Duodenal mucosa (tissue), 2 donors: ENCODE measurements around the gene C1orf53.
"Not testable (repeated sequence)": the region's sequence is repeated elsewhere in the genome, so short reads cannot be mapped to it uniquely, and the experiment has no call there.

Experiments
- H3K27ac ChIP-seq: one replicate; pipeline ENCODE4 v1.7.0; 2013; ENCODE audit warnings: low read depth, low read length
- H3K27me3 ChIP-seq, 2 donors: one replicate each; pipeline ENCODE4 v1.7.0; 2013; ENCODE audit warnings: low read length in 2 of 2, control low read depth in 1 of 2; ENCODE audit not compliant: insufficient read depth in 2 of 2, control insufficient read depth in 1 of 2
- H3K36me3 ChIP-seq, 2 donors: one replicate each; pipeline ENCODE4 v1.7.0; 2013; ENCODE audit warnings: low read length in 2 of 2, control low read depth in 1 of 2; ENCODE audit not compliant: insufficient read depth in 2 of 2, control insufficient read depth in 1 of 2
- H3K4me1 ChIP-seq, 2 donors: one replicate each; pipeline ENCODE4 v1.7.0; 2013; ENCODE audit warnings: low read length in 2 of 2, control low read depth in 1 of 2; ENCODE audit not compliant: insufficient read depth in 2 of 2, control insufficient read depth in 1 of 2
- H3K4me3 ChIP-seq, 2 donors: one replicate each; pipeline ENCODE4 v1.7.0; 2013; ENCODE audit warnings: low read length in 2 of 2, low read depth in 1 of 2
- H3K9ac ChIP-seq, 2 donors: one replicate each; pipeline ENCODE4 v1.7.0; 2013; ENCODE audit warnings: low read length in 2 of 2, low read depth in 1 of 2
- H3K9me3 ChIP-seq, 2 donors: one replicate each; pipeline ENCODE4 v1.7.0; 2013; ENCODE audit warnings: low read length in 2 of 2, control low read depth in 1 of 2; ENCODE audit not compliant: control insufficient read depth in 1 of 2

The C1orf53 gene

GRCh38 chr1:197880385-197880784 is 22.0 kb upstream of the C1orf53 start:
- not testable (repeated sequence) for H3K9ac ChIP-seq, H3K27ac ChIP-seq, H3K4me3 ChIP-seq, H3K9me3 ChIP-seq, H3K27me3 ChIP-seq, H3K36me3 ChIP-seq, H3K4me1 ChIP-seq

GRCh38 chr1:197882241-197882640 is 20.2 kb upstream of the C1orf53 start:
- H3K4me1 ChIP-seq, H3K9me3 ChIP-seq, H3K9ac ChIP-seq, H3K36me3 ChIP-seq, H3K27me3 ChIP-seq, H3K27ac ChIP-seq, H3K4me3 ChIP-seq: not testable (repeated sequence)

DNA sequence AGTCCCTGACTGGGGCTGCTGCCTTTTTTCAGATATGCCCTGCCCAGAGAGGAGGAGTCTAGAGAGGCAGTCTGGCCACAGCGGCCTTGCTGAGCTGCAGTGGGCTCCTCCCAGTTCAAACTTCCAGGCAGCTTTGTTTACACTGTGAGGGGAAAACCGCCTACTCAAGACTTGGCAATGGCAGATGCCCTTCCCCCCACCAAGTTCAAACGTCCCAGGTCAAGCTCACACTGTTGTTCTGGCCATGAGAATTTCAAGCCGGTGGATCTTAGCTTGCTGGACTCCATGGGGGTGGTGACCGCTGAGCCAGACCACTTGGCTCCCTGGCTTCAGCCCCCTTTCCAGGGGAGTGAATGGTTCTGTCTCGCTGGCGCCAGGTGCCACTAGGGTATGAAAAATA is 18.3 kb upstream of the C1orf53 start:
- Histone ChIP-seq H3K9me3 (no peaks in the 10 kb centered on the region), H3K27me3 (no peaks in the 10 kb centered on the region), H3K36me3 (no peaks in the 10 kb centered on the region), H3K9ac (no peak overlapping the region), H3K27ac (no peak overlapping the region), H3K4me3 (no peak overlapping the region), H3K4me1 (peaks cover 0 to 5% of the 10 kb centered on the region in 2 donors)

DNA sequence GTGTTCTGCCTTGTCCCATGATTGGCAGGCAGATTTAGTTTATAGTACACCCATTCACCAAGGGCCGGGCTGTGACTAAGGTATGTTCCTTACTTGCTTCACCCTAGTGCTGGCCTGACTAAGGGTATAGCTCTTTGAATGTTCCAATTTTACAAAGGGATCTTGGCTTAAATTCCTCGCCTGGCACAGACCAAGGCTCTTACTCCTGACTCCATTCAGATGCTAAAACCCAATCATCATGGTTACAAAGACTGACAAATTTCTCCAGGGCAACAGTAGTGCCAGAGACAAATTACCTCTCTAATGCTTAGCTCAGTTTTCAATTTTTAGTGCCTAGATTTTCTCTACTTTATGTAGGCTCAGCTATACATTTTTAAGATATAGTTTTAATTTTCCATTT is 11.5 kb upstream of the C1orf53 start:
- Histone ChIP-seq H3K36me3 (no peaks in the 10 kb centered on the region), H3K27me3 (peaks cover 0 to 7% of the 10 kb centered on the region in 2 donors), H3K9me3 (no peaks in the 10 kb centered on the region)

DNA sequence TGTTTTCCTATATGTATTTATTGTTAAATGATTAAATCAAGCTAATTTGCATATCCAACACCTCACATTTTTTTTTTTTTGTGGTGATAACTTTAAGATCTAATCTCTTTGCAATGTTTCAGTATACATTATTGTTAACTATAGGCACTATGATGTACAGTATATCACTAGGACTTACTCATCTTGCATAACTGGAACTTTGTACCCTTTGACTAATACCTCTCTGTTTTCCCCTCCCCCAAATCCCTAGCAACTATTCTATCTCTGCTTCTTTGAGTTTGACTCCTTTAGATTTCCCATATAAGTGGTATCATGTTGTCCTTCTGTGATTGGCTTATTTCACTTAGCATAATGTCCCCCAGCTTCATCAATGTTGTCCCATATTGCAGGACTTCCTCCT is 9.7 kb upstream of the C1orf53 start:
- Histone ChIP-seq H3K27ac (no peak overlapping the region), H3K27me3 (peaks cover 0 to 10% of the 10 kb centered on the region in 2 donors), H3K4me3 (no peak overlapping the region), H3K4me1 (no peaks in the 10 kb centered on the region), H3K9ac (no peak overlapping the region), H3K9me3 (no peaks in the 10 kb centered on the region), H3K36me3 (no peaks in the 10 kb centered on the region)

More for the DNA sequence above, 11.5 kb upstream of the C1orf53 start:
- H3K9ac ChIP-seq = no peak overlapping the region
- H3K4me1 ChIP-seq = no peaks in the 10 kb centered on the region
- H3K4me3 ChIP-seq = no peak overlapping the region
- no peak overlapping the region for H3K27ac ChIP-seq

- H3K4me1 ChIP-seq = no peaks in the 10 kb centered on the region
Observed at GRCh38 chr1:197896301-197896700, 6.1 kb upstream of the C1orf53 start.

DNA sequence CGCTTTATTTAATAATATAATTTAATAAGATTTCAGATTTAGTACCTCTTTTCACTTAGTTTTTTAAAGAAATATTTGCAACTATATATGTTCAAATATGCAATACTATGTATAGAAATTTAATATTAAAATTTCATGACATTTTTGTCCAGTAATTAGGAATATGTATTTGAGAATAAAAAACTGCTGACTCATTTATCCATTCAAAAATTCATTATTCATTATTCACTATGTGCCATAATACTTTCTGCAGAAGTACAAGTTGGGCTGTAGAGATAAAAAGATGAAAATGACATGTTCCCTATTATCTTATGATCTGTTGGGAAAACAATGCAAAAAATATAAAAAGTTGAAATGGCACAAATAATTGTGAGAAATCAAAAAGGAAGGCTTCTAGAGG is 3.4 kb upstream of the C1orf53 start:
- Histone ChIP-seq H3K9ac (no peak overlapping the region), H3K27me3 (peaks cover 3 to 21% of the 10 kb centered on the region in 2 donors), H3K4me3 (no peak overlapping the region), H3K27ac (no peak overlapping the region), H3K36me3 (no peaks in the 10 kb centered on the region), H3K4me1 (peaks cover 10 to 13% of the 10 kb centered on the region in 2 donors), H3K9me3 (no peaks in the 10 kb centered on the region)

More at GRCh38 chr1:197896301-197896700, 6.1 kb upstream of the C1orf53 start:
- Histone ChIP-seq H3K36me3 (no peaks in the 10 kb centered on the region), H3K27ac (no peak overlapping the region), H3K9ac (no peak overlapping the region), H3K27me3 (peaks cover 0 to 10% of the 10 kb centered on the region in 2 donors), H3K4me3 (no peak overlapping the region), H3K9me3 (no peaks in the 10 kb centered on the region)

DNA sequence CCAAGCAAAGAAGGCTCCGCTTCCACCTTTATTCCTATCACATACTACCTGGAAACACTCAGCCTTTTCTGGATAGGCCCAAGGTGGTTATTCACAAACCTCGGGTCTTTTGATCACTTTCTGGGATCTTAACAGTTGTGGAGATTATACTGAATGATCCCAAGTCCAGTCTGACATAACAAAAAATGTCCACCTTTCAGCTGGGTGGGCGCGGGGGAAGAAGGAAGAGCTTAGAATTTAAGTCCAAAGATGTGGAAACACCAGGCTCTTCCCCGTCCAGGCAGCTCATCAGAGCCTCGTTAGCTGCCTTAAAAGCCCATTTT is 338 bp upstream of the C1orf53 start:
- Histone ChIP-seq H3K4me1 (peaks cover 10 to 13% of the 10 kb centered on the region in 2 donors), H3K9me3 (no peaks in the 10 kb centered on the region), H3K36me3 (no peaks in the 10 kb centered on the region), H3K9ac (peak overlapping the region; percentile 54 to 76), H3K4me3 (peak overlapping the region; percentile 87 to 90), H3K27ac (peak overlapping the region; percentile 77), H3K27me3 (peaks cover 15 to 40% of the 10 kb centered on the region in 2 donors)

DNA sequence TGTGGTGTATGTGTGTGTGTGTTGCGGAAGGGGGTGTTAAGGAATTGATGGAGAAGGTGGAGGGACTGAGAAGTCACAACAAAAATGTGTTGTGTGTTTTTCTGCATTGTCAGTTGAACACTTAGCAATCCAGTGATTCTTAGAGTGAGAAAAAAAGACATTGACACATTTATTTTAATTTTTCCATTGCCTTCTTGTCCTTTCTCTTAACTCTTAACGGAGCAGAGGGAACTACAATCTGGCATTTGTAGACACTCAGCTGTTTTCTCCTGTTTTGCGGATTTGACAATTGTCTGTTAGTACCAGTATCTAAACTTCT is 725 bp downstream of the C1orf53 start:
- H3K27ac ChIP-seq = no peak overlapping the region

GRCh38 chr1:197904126-197904787 is 1.8 kb downstream of the C1orf53 start:
- Histone ChIP-seq H3K9ac (no peak overlapping the region), H3K27ac (no peak overlapping the region), H3K4me3 (no peak overlapping the region), H3K36me3 (no peaks in the 10 kb centered on the region), H3K4me1 (peaks cover 10 to 13% of the 10 kb centered on the region in 2 donors), H3K9me3 (no peaks in the 10 kb centered on the region), H3K27me3 (peaks cover 32 to 59% of the 10 kb centered on the region in 2 donors)

More for the DNA sequence above, 725 bp downstream of the C1orf53 start:
- Histone ChIP-seq H3K9me3 (no peaks in the 10 kb centered on the region), H3K36me3 (no peaks in the 10 kb centered on the region), H3K4me3 (peak overlapping the region; percentile 87 to 90), H3K27me3 (peaks cover 21 to 48% of the 10 kb centered on the region in 2 donors), H3K4me1 (peaks cover 10 to 13% of the 10 kb centered on the region in 2 donors), H3K9ac (peak overlapping the region; percentile 50 to 71)
